GM19035 (cell line): ENCODE results near the gene GJD3.

Experiments
- ATAC-seq: cut with Tn5 transposase; IDR thresholded peaks from one replicate; pipeline ENCODE4 v1.9.1; 2021; ENCODE audit not compliant: unreplicated experiment

The GJD3 gene

DNA sequence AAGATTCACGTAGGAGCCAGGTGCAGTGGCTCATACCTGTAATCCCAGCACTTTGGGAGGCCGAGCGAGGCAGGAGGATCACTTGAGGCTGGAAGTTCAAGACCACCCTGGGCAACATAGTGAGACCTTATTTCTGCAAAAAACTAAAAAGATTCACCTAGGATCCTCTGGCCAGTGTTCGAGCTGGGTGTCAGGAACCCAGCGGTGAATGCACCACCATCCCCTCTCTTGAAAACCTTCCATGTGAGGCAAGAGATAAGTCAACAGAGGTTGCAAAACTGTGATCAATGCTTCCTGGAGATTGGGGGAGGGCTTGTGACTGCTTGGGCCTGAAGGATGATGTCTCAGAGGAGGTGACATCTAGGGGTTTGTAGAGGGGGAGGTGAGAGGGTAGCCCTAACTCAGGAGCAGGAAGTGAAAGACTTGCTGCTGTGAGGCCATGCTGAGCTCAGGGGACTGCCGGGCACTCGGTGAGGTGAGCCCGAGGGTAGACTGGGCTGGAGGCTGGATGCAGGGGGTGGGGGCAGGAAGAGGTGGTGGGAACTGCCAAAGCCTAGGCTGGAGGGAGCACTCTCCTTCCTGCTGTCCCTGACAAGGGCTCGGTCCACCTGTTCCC, 11.7 kb downstream of the GJD3 start:
- no peak for ATAC-seq

DNA sequence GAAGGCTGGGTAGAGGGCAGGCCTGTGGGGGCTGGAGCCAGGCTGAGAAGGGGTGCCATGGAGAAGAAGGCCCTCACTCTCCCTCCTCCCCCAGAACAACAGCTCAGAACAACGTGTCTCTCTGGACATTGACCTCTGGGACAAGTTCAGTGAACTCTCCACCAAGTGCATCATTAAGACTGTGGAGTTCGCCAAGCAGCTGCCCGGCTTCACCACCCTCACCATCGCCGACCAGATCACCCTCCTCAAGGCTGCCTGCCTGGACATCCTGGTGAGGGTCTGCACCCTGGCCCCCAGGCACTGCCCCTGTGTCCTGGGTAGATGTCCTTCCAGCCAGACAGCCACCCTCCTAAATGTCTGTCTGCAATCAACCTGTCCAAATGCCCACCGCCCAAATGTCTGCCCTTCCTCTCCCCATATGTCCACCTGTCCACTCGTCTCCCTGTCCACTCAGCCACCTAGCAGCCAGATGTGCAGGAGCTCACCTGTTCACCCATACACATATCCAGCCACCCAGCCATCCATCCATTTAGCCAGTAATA, 12.2 kb downstream of the GJD3 start:
- ATAC-seq, result no peak

DNA sequence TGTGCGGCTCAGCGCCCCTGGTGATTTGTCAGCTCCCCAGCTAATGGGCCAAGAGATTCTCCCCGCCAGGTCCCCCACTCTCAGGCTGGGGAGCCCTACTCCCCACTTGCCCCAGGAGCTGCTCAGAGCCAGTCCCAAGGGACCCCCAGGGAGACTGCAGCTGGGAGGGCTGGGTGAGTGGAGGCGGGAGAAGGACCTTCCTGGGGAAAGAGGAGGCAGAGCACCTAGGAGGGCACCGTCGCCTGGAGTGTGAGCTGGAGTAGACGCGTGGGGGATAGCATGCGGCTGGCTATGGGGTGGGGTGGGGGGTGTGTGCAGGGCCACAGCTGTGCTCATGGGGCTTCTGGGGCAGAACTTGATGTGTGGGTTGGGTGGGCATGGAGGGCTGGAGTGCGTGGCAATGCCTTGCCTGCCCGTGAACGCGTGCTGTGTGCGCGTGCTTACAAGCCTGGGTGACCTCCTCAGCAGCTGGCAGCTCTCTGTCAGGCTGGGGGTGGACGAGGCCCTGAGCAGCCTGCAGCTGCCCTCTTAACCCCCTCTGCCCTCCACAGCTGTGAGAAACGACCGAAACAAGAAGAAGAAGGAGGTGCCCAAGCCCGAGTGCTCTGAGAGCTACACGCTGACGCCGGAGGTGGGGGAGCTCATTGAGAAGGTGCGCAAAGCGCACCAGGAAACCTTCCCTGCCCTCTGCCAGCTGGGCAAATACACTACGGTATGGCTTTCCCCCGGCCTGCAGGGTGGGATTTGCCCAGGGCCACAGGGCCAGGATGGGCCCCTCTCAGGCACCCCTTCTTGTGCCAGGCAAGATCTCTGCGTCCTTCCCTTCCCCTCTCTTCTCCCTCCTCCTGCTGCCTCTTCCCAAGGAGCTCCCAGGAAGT, 12.9 kb downstream of the GJD3 start:
- ATAC-seq, result no peak

DNA sequence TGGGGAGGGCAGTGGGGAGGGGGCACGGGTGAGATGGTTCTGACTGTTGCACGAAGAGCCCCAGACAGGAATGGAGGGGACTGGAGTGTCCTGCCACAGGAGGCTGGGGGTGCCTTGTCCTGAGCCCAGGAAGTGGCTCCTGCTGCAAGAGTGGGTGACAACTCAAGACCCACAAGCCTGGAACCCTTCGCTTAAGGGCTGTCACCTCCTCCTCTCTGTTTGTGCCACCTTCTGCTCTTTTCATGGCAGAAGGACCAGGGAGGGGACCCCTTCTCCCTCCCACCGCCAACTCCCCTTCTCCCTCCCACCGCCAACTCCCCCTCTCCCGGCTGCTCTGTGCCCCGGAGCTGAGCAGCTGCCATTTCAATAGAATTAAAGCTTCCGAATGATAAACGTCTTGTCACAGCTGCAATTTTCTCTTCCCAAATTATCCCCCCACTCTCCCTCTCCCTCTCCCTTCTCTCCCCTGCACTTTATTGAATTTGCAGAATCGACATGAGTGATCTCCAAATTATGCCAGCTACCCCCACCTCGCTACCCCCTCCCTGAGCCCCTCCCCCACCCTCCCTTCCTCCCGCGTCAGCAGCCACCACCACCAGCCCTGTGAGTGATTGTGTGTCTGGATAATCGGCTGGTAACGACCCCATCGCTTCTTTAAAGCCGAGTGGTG, 13.7 kb downstream of the GJD3 start:
- no peak for ATAC-seq

DNA sequence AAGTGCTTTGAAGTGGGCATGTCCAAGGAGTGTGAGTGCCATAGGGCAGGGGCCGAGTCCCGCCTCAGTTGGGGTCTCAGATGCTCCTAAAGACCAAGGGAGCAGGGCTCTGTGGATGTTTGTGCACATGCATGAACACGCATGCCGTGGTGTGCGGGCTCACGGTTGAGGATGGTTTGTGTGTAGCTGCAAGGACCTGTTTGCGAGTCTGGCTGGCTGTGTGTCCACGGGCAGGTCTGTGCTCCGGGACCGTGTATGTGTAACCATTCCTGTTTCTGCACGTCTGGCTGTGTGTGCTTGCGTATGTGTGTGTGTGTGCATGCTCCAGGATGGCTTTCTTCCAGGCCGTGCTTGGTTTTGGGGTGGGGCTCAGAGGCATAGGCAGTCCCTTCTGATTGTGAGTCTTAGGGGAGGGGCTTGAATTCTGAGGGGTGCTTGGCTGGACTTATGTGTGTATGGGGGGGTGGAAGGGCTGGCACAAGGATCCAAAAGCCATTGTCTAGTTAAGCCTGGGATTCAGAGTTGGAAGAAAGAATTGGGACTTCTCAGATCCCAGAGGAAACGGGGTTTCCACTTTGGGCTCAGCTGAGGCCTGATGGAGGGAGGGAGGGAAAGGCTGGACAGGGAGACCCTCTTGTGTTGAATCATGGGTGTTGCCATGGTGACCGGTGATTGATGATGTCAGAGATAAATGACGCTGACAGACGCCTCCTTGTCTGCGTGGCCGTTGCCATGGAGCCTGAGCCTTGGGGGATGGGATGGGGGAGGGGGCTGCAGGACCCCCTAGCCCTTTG, 14.4 kb downstream of the GJD3 start:
- ATAC-seq, result no peak

DNA sequence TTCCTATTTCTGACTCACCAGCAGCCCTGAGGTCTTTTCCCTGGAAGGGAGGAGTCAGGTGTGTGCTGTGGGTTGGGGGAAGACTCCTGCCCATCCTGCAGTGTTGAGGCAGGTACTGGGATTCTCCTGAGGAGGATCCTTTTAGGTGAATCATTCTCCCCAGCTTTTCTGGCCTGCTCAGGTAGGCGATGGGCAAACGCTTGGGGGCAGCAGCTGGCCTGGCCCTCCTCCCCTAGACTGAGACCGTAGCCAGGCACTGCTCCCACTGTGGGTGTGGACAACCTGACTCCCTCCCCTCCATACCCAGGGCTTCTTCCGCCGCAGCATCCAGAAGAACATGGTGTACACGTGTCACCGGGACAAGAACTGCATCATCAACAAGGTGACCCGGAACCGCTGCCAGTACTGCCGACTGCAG, 15.1 kb downstream of the GJD3 start:
- no peak for ATAC-seq

DNA sequence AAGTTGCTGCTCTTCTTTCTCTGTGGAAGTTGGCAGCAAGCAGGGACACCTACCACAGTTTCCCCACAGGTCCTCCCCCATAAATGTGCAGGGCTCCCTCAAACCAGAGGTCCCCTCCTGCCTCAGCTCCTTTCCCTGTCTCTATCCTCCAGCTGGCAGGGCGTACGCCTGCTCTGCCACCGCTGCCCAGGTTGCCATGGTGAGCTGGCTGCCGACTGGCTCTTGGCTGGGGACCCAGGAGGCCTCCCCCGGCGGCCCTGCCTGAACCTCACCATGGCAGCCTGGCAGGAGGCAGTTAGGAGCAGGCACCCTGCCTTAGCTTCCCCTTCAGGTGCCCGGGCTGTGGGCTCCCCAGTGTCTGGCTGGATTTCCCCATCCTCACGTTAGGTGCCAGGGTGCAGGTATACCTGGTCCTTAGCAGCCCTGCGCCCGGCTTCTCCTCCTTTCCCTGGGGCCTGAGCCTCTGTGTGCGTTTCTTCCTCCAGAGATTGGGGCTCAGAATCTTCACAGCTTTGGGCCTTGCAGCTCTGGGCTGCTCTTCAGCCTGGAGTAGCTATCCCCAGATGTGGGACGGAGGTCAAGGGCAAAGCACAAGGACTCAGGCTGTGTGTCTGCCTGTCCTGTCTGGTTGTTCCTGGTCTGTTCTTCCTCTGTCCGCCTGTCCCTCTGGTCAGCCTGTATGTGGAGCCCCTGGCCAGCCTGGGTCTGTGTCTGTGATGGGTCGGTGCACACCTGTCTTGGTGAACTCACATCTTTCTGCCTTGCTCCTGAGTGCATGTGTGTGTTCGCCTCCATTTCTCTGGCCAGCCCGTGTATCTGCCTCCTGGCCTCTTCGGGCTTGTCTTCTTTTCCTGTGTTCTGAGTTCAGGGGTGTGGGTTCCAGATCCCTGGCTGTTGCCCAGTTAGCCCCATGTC, 15.7 kb downstream of the GJD3 start:
- no peak for ATAC-seq

DNA sequence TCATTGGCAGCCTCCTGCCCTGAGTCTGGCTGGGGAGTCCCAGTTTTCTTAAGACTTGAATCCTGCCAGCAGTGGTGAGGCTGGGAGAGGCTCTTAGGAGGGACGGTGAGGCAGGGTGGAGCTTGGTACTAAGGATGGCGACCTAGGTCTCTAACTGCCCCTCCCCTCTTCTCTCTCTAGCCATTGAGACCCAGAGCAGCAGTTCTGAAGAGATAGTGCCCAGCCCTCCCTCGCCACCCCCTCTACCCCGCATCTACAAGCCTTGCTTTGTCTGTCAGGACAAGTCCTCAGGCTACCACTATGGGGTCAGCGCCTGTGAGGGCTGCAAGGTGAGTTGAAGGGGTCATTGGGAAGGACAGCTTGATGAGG, 16.4 kb downstream of the GJD3 start:
- no peak for ATAC-seq

DNA sequence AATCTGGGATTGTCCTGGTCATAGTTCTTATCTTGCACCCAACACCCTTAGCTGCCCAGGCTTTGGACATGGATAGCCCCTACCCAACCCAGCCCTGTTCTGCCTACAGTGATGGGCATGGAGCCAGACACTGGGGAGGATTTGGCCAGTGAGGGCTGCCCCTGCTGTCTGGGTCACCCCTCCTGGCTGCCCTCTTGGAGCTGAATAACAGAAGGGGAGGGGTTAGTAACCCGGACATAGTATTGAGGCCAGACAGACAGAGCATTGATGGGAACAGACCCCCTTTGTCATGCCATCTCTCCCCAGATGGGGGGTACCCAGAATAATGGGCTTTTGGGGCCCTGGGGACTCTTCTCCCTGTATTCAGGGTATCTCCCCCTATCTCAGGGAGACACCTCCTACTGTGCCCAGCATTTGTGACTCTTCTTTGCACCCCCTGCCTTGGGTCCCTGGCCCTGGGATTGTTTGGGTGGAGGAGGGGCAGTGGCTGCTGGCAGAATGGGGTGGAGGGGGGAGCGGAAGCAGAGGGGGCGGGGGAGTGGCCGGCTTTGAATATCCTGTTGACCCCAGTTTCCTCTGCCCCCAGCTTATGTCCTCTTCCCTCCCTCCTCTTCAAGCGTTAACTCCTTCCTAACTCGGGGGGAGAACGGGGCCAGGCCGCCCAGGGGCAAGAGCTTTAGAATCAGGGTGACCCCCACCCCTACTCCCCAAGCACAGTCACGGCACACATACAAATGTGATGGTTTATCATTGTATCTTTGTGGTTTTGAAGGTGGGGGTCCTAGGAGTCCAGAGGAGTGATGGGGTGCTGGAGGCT, 17.0 kb downstream of the GJD3 start:
- no peak for ATAC-seq

DNA sequence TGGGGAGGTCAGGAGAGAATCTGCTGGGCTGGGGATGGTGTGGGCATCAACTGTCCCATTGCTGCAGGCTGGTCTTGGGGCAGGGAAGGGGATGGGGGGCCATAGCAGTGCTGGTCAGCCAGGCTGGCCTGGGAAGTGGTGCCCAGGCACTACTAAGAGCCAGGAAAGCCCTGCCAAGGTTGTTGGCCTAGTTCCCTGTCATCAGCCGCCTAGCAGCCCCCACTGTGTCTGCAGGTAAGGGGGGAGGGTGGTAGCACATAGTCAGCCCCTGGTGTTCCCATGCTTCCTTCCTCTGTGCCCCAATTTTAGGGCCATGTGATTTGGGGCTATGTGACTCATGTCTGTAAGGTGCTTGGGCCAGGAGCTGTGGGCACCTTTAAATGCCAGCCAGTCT, 17.8 kb downstream of the GJD3 start:
- ATAC-seq, result no peak

DNA sequence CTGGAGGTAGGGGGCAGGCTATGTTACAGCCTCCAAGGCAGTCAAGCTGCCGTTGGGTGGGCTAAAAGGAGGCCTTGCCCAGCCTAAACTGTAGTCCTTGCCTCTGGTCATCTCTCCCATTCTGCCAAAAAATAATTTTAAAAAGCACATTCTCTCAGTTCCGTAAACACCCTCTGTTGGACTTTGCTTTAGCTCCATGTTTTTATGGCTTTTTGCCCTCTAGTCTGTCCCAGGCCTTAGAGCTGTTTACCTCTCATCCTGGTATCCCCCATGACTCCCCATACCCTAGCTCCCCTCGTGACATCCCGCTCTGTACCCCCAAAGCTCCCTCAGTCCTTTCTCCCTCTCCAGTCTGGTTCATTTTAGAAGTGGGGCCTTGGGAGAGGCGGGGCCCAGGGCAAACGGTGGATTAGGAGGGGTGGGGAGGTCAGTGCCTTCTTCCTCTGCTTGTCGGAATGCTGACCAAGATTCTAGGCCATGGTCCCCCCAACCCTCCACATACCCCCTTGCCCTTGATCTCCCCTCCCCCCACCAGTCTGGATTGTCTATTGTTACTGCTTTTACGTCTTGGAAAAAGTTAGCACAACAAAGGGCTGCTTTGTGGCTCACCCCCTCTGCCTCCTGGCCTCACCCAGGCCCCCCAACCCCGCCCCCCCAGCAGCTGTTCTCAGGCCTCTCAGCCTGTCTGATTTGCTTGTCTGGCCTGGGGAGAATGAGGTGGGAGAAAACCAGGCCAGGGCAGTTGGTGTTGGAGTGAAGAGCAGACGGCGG, 18.4 kb downstream of the GJD3 start:
- ATAC-seq, result no peak

DNA sequence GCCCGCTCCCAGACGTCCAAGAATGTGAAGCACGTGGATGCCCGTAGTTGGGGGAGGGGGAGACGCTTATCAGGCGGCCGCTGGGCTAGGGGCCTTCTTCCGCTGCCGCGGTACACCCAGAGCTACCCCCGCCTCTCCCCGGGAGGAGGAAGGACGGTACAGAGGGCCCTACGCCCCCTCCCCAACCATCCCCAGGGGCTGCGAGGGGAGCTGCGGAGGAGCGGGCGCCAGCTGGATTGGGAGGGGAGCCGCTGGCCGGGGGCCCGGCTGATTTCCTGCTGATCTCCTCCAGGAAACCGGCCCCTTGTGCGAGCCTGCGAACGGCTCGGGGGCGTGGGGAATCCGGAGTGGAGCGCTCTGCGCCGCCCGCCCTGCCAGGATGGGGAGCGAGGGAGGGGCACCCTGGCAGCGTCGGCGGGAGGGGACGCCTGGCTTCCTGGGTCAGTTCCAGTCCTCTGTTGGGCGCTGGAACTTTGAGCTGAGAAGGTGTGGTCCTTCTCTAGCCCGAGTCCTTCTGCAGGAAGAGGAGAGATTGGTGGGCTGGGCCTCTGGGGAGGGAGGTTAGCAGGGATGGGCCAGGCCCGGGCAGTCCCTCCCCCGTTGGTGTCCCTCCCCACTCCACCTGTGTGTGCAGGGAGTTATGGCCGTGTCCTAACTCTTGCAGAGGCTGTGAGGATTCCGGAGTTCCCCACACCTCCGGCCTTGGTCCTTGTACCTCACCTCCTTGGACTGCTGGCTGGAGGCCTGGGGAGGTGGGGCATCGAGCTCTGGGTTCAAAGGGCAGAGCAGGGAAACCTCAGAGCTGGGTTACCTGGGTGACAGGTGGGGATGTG, 19.2 kb downstream of the GJD3 start:
- no peak for ATAC-seq

DNA sequence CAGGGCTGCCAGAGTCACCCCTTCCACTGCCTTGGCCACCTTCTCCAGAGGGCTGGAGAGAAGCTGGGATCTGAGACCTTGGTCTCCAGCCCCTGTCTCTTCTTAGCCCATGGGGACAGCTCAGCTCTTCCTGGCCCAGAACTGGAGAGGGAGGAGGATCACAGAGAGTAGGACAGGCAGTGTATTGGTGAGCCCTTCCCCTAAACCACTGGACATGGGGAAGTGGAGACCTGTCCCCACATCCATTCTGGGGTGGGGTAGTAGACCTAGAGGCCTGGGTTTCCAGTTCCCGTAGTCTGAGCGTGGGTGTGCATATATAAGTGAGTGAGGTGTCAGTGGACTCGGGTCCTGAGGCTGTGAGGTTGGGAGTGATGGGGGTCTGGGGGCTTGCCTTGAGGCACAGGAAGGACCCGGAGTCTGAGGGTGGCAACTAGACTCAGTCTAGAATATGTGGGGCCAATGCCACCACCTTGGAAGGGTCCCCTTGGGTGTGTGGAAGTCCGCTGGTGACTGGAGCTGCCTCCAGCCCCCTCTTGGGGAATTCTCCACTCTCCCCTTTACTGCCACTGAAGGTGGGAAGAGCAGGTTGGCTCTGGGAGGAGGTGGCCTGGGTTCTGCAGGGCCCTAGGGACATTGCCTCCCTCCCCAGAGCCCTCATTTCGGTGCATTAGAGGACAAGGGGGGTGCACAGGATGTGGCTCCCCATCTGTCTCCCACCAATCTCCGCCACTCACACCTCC, 19.9 kb downstream of the GJD3 start:
- ATAC-seq, result no peak

DNA sequence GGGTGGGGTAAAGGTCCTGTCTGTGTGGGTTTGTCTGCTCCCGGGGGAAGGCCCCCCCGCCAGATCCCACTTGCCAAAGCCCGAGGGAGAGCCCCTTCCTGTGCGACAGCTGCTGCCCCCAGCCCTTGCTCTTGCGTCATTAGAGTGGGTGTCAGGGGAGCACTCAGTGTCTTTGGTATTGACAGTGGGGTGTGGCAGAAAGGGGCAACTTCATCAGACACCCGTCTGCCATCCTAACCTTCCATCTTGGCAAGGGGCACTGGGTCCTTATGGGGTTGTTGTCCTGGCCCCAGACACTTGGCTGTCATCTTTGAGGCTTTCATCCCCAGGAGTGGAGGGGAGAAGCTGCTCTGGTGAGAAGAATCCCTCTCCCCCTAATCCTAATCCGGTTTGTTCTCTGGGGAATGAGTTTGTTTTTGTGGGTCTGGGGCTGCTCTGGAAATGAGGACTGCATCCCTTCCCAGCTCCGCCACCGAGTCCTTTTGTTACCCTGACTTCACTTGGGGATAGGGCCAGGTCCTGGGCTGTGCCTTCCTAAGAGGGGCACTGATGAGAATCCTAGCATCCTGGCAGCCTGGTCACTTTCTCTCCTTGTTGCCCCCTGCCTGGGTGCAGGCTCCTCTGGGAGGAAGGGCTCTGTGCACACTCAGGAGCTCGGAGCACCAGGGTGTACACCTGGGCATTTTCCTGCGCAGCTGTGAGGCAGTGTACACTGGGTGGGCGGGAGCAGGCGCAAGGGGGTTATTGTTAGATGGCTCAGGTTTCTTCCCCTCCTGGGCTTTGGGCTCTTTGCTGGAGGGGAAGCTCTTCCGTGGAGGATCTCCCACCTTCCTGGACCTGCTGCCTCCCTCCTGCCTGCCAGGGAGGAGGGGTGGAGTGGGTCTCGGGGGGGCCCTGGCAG, 21.1 kb downstream of the GJD3 start:
- ATAC-seq, result no peak

DNA sequence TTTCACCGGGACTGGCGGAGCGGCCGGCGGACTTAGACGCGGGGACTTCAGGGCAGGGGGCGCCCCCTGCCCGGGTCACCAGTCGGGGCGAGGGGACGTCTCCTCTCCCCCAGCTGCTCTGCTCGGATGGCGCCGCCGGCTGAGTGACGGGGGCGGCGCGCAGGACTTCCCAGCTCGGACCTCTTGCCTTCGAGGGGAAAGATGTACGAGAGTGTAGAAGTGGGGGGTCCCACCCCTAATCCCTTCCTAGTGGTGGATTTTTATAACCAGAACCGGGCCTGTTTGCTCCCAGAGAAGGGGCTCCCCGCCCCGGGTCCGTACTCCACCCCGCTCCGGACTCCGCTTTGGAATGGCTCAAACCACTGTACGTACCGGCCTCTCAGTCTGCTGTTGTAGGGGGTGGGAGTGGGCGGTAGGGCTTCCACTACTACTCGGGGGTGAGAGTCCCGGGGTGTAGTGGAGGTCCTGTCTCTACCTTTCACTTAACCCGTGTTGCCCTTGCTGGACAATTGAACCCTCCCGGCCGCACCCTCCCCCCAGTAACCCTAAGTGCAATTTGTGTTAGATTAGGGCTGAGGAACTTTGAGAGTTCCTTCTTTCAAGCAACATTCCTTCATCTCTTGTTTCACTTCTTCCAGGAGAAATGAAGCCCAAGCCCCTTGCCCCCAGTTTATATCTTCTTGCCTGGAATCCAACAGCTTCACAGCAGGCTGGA, 21.9 kb downstream of the GJD3 start:
- no peak for ATAC-seq
